Upper lobe of right lung (tissue), 1 donor: ENCODE measurements around the gene DRG1. TPM values are rescaled to one million over a fixed set of nuclear protein-coding genes. Genes with fewer than 3 reads are reported as not detected.
"Not testable (repeated sequence)": the region's sequence is repeated elsewhere in the genome, so short reads cannot be mapped to it uniquely, and the experiment has no call there.

Experiments
- ATAC-seq: fragments of 200-7000 bp; cut with Tn5 transposase; one replicate; pipeline ENCODE4 v1.9.1; 2020; ENCODE audit warnings: mild to moderate bottlenecking, moderate library complexity
- DNase-seq: peaks from one replicate; pipeline ENCODE4 v3.0.0-alpha.2; 2020
- H3K27ac ChIP-seq: fragments of 200-600 bp; one replicate; pipeline ENCODE4 v1.8.0; 2022
- H3K27me3 ChIP-seq: fragments of 200-600 bp; one replicate; pipeline ENCODE4 v1.8.0; 2022; ENCODE audit warnings: mild to moderate bottlenecking
- H3K36me3 ChIP-seq: fragments of 200-600 bp; one replicate; pipeline ENCODE4 v1.8.0; 2022
- H3K4me1 ChIP-seq: fragments of 200-600 bp; one replicate; pipeline ENCODE4 v1.8.0; 2022
- H3K4me3 ChIP-seq: fragments of 200-600 bp; one replicate; pipeline ENCODE4 v1.8.0; 2022; ENCODE audit warnings: mild to moderate bottlenecking
- H3K9me3 ChIP-seq: fragments of 200-600 bp; one replicate; pipeline ENCODE4 v1.8.0; 2022
- intact Hi-C: fragments of 100-400 bp; cut with DNase I; formaldehyde crosslinking; loops from one replicate; pipeline ENCODE4 v1.11.0; 2022
- total RNA-seq: library from RNA; stranded (reverse); fragmentation: NEBNext Ultra II Directional; extraction: Animal tissue kit (Norgen Biotek cat#: 25700); gene quantifications from one replicate; pipeline ENCODE4 v1.2.1, GENCODE V29; 2021
- TF ChIP-seq, protein P1 (sequence below): fragments of 200-600 bp; IDR thresholded peaks from one replicate; pipeline ENCODE4 v1.8.0; 2022; ENCODE audit warnings: antibody characterized with exemption
- donor health status: DM: no; HTN: yes; CAD: no; lungs with severe emphysema.

The DRG1 gene
- total RNA-seq, 1 donor from 2014 or later, result 35.5 TPM

DNA sequence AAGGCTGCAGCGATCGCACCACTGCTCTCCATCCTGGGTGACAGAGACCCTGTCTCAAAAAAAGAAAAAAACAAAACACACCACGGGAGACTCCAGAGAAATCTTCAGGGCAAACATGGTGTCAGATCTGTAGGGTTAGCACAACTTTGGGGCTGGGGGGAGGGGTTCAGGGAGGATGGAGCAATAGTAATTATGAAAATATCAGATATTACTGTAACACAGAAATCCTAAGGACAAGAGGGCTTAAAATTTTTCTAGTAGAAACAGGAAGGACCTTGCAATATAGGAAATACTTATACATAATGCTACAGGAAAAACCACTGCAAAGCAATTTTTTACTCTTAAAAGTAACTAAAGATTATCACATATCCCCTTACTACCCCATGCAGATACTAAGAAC, 76.4 kb downstream of the DRG1 start:
- Histone ChIP-seq H3K9me3 (no peaks in the 10 kb centered on the region), H3K36me3 (peaks cover 20% of the 10 kb centered on the region), H3K4me1 (no peaks in the 10 kb centered on the region), H3K27ac (no peak overlapping the region), H3K27me3 (no peaks in the 10 kb centered on the region), H3K4me3 (no peak overlapping the region)
- DNase-seq (no peak), ATAC-seq (no peak)
- TF ChIP-seq, protein P1, sequence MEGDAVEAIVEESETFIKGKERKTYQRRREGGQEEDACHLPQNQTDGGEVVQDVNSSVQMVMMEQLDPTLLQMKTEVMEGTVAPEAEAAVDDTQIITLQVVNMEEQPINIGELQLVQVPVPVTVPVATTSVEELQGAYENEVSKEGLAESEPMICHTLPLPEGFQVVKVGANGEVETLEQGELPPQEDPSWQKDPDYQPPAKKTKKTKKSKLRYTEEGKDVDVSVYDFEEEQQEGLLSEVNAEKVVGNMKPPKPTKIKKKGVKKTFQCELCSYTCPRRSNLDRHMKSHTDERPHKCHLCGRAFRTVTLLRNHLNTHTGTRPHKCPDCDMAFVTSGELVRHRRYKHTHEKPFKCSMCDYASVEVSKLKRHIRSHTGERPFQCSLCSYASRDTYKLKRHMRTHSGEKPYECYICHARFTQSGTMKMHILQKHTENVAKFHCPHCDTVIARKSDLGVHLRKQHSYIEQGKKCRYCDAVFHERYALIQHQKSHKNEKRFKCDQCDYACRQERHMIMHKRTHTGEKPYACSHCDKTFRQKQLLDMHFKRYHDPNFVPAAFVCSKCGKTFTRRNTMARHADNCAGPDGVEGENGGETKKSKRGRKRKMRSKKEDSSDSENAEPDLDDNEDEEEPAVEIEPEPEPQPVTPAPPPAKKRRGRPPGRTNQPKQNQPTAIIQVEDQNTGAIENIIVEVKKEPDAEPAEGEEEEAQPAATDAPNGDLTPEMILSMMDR, result no peak
- intact Hi-C loops, result no loop called here

DNA sequence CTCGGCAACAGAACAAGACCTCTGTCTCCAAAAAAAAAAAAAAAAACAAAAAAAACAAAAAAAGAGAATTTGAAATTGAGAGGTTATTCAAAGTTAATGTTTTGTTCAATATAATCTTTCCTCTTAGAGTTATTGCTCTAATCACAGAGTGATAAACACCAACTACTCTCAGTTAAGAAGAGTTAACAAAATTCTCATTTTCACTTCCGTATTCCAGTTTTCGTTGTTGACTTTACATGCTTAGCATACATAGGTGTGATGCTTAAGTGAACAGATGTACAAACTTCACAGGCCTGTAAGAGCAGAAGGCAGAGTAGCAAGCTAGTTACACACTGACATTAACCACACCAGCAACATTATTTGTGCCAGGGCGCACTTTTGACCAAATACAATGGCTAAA, 77.9 kb downstream of the DRG1 start:
- Histone ChIP-seq H3K27me3 (no peaks in the 10 kb centered on the region), H3K9me3 (no peaks in the 10 kb centered on the region), H3K36me3 (peaks cover 26% of the 10 kb centered on the region), H3K4me3 (no peak overlapping the region), H3K4me1 (no peaks in the 10 kb centered on the region), H3K27ac (no peak overlapping the region)
- no peak for DNase-seq
- intact Hi-C loops, result no loop called here
- no peak for ATAC-seq
- TF ChIP-seq, protein P1, result no peak

DNA sequence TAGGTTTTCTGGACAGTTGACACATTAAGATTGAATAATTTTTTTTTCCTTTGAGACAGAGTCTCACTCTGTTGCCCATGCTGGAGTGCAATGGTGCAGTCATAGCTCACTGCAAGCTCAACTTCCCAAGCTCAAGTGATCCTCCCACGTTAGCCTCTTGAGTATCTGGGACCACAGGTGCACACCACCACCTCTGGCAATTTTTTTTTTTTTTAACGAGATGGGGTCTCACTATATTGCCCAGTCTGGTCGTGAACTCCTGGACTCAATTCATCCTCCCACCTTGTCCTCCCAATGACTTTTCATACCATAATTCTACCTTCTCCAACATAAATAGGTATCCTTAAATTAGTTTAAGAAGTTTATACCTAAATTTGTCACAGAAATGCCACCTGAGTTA, 81.7 kb downstream of the DRG1 start:
- Histone ChIP-seq H3K4me3 (no peak overlapping the region), H3K4me1 (no peaks in the 10 kb centered on the region), H3K27ac (no peak overlapping the region), H3K36me3 (peaks cover 56% of the 10 kb centered on the region), H3K27me3 (no peaks in the 10 kb centered on the region), H3K9me3 (no peaks in the 10 kb centered on the region)
- DNase-seq, result no peak
- ATAC-seq, result no peak
- intact Hi-C loops, result no loop called here
- TF ChIP-seq, protein P1, result no peak

DNA sequence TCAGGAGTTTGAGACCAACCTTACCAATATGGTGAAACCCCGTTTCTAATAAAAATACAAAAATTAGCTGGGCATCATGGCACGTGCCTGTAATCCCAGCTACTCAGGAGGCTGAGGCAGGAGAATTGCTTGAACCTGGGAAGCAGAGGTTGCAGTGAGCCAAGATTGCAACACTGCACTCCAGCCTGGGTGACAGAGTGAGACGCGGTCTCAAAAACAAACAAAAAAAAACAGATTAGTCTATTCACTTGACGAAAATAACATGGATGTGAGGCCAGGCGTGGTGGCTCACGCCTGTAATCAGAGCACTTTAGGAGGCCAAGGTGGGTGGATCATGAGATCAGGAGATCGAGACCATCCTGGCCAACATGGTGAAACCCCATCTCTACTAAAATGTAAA, 83.1 kb downstream of the DRG1 start:
- H3K4me3 ChIP-seq, H3K4me1 ChIP-seq, H3K9me3 ChIP-seq, H3K27me3 ChIP-seq, intact Hi-C loops, ATAC-seq, H3K27ac ChIP-seq, DNase-seq: not testable (repeated sequence)
- peaks cover 63% of the 10 kb centered on the region for H3K36me3 ChIP-seq

Other genes starting within 250 kb of the DRG1 start
- 37.9 TPM for gene RNF185, start 239.4 kb upstream of the DRG1 start, total RNA-seq
- 63.0 TPM for gene LIMK2, start 187.3 kb upstream of the DRG1 start, total RNA-seq
- 56.4 TPM for gene PIK3IP1, start 107.1 kb upstream of the DRG1 start, total RNA-seq
- 24.3 TPM for gene PATZ1, start 53.3 kb upstream of the DRG1 start, total RNA-seq
- gene EIF4ENIF1, start 90.2 kb downstream of the DRG1 start, total RNA-seq, result 27.2 TPM
- gene SFI1, start 96.9 kb downstream of the DRG1 start, total RNA-seq, result 38.0 TPM